GM19238 (cell line): ENCODE data around the gene ITPK1.

Experiments used
- DNase-seq: peaks from one replicate; pipeline ENCODE4 v3.0.0; 2011; ENCODE audit warnings: low spot score; ENCODE audit not compliant: insufficient read length

Gene ITPK1

DNA sequence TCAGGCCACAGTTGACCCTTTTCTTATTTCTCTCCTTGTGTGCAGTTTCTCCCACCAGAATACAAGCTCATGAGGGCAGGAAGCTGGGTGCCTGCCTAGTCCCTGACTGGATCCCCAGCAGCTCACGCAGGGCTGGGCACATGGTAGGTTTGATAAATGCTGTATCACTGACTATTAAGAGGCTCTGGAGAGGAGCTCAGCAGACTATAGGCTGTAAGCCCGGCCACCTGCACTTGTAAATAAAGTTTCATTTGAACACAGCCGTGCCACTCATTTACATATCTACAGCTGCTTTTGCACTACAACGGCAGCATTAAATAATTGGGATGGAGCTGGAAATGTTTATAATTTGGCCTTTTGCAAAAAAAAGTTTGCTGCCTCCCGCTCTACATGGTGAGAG, 160.8 kb downstream of the ITPK1 start:
- DNase-seq, result no peak

DNA sequence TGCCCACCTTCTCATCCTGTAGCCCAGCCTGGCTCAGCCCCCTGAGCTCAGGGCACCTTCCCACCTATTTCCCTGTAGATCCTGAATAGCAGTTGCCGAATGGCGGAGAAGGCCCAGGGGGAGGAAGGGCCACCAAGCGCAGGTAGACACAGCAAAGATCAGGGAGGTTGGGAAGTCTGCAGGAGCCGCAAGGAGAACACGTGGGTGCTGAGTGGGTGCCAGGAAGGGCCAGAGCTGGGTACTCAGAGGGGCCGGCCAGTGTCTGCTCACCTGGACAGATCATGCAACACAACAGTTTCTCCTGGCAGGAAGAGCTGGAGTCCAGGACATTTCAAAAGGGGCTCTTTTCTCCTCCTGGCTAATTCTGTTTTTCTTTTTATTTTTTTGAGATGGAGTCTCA, 162.2 kb downstream of the ITPK1 start:
- no peak for DNase-seq

GRCh38 chr14:92952481-92953298, 163.0 kb downstream of the ITPK1 start:
- DNase-seq, result no peak

DNA sequence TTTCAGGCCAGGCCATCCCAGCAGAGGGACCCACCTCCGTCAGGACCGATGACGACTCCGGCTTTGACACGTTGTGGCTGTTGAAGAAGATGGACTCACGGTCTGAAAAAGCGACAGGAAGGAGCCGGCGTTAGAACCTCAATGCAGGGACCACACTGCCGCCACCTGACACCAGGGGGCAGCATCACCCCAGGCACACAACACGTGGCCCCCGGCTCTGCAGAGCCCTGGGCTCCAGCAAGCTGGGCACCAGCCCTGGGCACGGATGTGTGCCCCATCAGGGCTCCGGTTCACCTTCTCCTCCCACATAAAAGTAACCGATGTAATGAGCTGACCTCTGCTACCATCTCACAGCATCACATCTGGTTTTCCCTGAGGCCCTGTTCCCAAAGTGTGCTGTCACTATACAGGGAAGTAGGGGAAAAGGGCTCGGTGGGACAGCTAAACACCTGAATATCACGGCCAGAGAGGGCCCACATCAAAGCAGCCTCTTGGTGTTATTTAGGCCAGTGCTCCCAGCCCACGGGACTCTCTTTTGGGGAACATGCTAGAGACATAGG, 163.7 kb downstream of the ITPK1 start:
- DNase-seq, result peak; percentile 95

- DNase-seq, result no peak
Measured at GRCh38 chr14:92951261-92951660, 164.5 kb downstream of the ITPK1 start.

GRCh38 chr14:92950773-92951172, 165.0 kb downstream of the ITPK1 start:
- no peak for DNase-seq

DNA sequence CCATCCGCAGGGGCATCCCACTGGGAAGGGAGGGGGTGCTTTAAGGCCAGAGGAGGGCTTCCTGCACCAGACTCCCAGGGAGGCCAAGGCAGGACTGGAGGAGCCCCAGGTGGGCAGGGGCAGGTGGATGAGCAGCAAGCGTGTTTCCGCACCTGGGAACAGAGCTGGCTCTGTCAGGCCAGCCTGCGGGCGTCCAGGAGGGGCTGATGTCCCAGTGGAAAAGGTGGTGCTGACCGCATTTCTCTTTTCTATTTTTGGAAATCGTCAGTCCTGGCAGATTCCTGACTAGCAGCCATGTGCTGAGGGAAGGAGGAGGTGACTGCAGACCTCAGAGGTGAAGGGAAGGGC, 165.6 kb downstream of the ITPK1 start:
- no peak for DNase-seq

- no peak for DNase-seq
Measured at GRCh38 chr14:92949496-92950192, 166.1 kb downstream of the ITPK1 start.

- no peak for DNase-seq
Measured at GRCh38 chr14:92948647-92949046, 167.1 kb downstream of the ITPK1 start.

- DNase-seq, result no peak
Measured at GRCh38 chr14:92946847-92947545, 168.7 kb downstream of the ITPK1 start.

DNA sequence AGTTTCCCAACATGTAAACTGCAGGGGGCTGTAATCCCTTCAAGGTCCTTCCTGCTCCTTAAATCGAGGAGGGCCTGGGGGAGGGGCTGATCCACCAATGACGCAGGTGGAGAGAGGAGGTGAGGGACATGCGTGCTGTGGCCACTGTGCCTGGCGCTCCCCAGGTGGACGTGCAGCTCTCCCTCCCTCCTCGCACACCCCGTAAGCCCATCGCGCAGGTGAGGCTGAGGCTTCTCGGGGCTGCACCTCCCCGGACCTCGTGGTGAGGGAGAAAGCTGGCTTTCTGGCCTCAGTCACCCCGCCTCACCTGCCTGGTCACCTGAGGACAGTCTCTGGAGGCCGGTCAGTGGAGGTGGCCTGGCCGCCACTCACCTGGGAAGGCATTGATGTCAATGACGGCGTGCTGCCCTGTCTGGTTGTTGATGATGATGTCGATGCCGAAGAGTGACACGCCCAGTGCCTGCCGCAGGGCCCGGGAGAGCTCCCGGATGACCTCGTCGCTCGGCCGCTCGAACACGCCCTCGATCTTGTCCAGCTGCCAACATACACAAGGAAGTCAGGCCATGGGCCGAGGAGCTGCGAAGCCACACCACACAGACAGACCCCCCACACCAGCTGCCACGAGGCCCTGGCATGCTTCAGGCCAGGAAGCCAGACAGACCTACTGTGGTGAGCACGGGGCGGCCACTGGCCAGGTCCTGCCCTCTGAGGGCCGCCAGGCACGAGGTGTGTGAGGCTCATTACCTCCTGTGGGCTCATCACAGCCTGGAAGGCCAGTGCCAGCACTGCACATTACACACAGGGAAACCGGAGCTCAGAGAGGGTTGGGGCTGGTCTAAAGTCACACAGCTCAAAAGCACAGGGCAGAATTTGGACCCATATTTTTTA, 169.5 kb downstream of the ITPK1 start:
- no peak for DNase-seq

DNA sequence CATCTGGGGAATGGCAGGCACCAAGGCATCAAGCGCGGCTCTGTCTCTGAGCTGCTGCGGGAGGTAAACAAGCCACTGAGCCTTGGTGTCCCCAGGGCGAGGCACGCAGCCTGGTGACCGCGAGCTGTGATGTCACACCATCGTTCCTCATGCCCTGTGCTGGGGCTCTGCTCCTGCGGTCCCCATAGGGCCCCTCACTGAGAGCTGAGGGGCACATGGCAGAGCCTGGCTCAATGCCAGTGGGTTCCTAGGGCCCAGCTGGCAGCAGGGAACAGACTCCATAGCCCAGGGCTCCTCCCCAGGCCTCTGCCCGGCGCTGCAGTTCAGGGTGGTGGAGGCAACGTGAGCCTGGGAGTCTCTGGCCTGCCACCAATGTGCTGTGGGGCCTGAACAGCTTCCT, 170.2 kb downstream of the ITPK1 start:
- DNase-seq, result no peak

DNA sequence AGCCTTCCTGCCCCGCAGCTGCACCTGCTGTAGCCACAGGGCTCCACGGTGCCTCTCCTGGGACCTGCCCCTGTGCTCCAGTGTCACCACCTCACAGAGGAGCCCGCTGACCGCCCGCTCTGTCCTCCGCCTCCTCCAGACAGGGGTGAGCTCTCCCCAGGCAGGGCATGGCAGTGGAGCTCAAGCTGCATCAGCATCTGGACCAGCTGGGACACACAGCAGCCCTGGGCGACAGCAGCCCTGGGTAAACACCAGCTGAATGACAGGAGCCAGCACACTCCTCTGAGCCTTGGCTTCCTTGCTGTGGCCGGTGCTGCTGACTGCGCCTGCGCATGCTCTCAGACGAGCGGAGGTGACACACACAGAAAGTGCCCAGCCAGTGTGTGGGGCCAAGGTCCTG, 170.7 kb downstream of the ITPK1 start:
- no peak for DNase-seq

- no peak for DNase-seq
Measured at GRCh38 chr14:92943855-92944570, 171.7 kb downstream of the ITPK1 start.

GRCh38 chr14:92942976-92943710, 172.6 kb downstream of the ITPK1 start:
- no peak for DNase-seq

DNA sequence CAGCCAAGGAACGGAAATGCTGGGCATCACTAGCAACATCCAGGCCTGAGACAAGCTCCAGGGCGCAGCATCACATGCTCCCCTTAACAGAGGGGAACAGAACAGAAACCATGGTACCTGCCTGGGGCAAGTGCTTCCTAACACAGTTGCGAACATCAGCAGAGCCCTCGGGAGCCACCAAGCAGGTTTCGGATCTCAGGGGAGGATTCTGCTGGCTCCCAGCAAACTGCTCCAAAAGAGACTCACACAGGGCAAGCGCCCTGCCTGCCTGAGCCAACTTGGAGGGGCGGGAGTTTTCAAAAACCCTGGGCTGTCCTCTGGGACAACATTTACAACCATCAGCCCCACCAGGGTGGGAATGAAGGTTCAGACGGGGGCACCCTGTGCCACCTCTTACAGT, 173.1 kb downstream of the ITPK1 start:
- DNase-seq, result no peak

- DNase-seq, result no peak
Measured at GRCh38 chr14:92942136-92942535, 173.6 kb downstream of the ITPK1 start.

- DNase-seq, result no peak
Measured at GRCh38 chr14:92941531-92941930, 174.2 kb downstream of the ITPK1 start.

GRCh38 chr14:92940543-92940942, 175.2 kb downstream of the ITPK1 start:
- no peak for DNase-seq

GRCh38 chr14:92939699-92940098, 176.0 kb downstream of the ITPK1 start:
- DNase-seq, result no peak
